GM12873 (cell line): ENCODE results near the gene SRRM1.

ENCODE experiments used
- CTCF ChIP-seq: IDR thresholded peaks from 2 replicates; pipeline ENCODE4 v1.5.1; 2012; ENCODE audit warnings: low read depth, mild to moderate bottlenecking, moderate library complexity, low read length, control low read depth; ENCODE audit not compliant: insufficient read depth; ENCODE audit errors: missing control alignments

SRRM1 gene

GRCh38 chr1:24632832-24633175 lies 10.3 kb upstream of the SRRM1 start:
- TF ChIP-seq CTCF, result no peak

- TF ChIP-seq CTCF, result peak; percentile 65
Measured at GRCh38 chr1:24635195-24635843, 7.8 kb upstream of the SRRM1 start.

- TF ChIP-seq CTCF, result no peak
Measured at GRCh38 chr1:24636661-24637357, 6.3 kb upstream of the SRRM1 start.

GRCh38 chr1:24639094-24639493 lies 4.0 kb upstream of the SRRM1 start:
- TF ChIP-seq CTCF, result no peak

GRCh38 chr1:24639881-24640280 lies 3.2 kb upstream of the SRRM1 start:
- TF ChIP-seq CTCF, result no peak

GRCh38 chr1:24640288-24640687 lies 2.8 kb upstream of the SRRM1 start:
- TF ChIP-seq CTCF, result no peak

GRCh38 chr1:24641646-24642151 lies 1.4 kb upstream of the SRRM1 start:
- TF ChIP-seq CTCF, result no peak
